NAMALWA (cell line): ENCODE results near the gene PTPRJ.

Source experiments
- DNase-seq: peaks from one replicate; pipeline ENCODE4 v3.0.0-alpha.2; 2015; ENCODE audit warnings: low spot score

The PTPRJ gene

DNA sequence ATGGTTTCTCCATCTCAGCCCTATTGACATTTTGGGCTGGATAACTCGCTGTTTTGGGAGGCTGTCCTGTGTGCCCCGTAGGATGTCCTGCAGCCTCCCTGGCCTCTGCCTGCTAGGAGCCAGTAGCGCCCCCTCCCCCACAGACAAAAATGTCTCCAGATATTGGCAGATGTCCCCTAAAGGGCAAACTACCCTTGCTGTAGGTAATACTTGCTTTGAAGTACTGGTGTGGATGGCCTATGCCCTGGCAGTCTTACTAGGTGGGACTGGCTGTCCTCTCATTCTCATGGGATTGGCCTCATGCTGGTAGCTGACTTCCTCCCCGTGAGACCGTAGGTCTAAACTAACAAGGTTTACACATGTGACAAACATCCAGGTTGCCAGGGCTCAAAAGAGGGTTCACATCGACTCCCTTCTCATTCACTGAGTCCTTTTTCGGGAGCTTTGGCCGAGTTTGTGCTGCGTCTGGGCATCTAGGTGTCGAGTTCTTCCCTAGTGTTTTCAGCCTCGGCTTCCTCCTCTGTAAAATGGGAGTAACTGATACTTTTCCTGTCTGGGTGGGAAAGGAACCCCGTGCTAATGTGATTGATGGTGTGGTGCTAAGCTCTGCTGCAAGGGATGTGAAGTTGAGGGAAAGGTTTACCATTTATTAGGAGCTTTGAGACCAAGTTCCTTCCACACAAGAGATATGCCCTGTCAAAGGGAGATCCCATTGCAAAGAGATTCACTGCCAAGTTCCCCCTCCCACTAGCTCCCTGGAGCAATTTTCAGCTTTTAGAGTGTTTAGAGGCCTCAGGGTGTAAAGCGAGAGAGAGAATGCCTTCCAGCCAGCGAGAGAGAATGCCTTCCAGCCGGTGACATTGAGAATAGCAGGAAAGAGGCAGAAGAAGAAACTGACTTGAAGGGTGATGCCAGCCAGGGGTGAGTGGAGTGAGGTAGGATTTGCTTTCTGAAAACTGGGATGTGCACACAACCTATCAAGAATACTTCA lies 17.0 kb downstream of the PTPRJ start:
- DNase-seq: no peak

DNA sequence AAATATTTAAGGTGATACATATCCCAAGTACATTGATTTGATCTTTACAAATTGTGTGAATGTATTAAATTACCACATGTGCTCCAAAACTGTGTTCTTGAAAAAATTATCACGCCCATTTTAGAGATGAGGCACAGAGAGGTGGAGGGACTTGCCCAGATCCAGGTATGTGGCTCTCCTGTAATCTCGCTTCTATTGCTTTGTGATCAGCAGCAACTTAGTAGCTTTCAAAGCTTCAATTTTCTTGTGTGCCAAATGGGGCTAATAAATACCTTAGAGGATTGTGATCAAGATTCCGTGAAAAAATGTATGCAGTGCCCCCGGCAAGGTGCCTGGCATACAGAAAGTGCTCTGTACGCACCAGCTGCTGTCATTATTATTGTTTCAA lies 18.0 kb downstream of the PTPRJ start:
- DNase-seq: no peak

DNA sequence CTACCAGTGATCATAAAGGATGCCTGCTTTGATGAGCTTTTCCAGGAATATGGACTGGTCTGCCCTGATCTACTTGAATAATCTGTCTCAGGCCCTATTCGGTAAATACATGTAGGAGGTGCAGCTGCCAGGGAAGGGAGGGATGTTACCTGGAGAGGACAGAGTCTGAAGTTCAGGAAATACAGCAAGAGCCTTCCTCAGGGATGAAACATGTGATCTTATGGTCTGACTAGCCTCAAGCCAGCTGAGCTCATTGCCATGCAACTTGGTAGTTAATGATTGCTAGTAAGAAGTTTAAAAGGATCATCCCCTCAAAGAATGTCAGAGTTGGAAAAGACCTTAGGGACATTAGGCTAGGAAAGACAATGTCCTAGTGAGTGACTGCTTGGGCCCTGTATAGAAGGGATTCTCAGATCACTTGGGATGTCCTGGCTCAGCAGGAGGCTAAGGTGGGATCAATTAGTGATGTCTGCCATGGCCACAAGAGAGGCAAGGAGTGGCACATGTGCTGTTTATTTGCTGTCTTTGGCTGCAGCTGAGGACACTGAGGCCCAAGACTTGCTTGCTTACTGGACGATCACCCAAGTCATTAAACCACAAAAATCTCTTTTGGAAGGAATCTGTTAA lies 18.5 kb downstream of the PTPRJ start:
- DNase-seq: no peak

GRCh38 chr11:48000432-48000831 lies 20.1 kb downstream of the PTPRJ start:
- no peak for DNase-seq

DNA sequence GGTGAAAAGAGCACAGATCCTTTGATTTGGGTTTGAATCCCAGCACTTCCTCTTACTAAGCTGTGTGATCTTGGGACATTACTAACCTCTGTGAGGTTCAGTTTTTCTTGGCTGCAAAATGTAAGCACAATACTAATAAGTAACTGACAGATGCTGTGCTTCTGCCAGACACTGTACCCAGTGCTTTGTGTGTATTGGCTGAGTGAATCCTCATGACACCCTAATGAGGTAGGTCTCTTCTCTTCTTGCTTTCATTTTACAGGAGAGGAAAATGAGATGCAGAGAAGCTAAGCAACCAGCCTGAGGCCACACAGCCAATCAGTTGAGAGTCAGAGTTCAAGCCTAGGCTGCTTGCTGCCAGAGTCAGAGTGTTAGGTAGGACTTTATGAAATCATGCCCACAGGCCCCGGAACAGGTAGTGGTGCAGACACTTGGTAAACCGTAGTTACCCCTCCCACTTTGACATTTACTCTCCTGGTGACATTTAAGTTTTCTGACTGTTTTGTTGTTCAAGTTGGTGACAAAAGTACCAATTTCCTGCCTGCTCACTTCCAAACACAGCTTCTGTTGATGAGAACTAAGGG lies 21.2 kb downstream of the PTPRJ start:
- peak; percentile 59 for DNase-seq

DNA sequence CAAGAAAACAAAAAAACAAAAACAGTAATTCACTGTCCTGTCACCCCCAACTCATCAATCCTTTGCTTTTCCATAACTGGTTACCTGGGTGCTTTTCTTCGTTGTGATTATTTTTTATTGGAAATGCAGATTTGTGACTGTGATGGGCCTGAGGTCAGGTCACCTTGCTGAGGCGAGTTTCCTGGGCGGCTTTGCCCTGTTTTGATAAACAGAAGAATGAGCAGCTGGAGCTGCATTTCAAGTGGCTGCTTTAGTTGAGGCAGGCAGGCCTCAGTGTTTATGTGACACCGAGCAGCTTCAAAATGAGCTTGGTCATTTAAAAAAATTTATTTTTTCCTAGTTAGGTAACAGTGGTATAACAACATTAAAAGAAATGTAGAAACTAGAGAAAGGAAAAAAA lies 22.2 kb downstream of the PTPRJ start:
- DNase-seq: no peak

DNA sequence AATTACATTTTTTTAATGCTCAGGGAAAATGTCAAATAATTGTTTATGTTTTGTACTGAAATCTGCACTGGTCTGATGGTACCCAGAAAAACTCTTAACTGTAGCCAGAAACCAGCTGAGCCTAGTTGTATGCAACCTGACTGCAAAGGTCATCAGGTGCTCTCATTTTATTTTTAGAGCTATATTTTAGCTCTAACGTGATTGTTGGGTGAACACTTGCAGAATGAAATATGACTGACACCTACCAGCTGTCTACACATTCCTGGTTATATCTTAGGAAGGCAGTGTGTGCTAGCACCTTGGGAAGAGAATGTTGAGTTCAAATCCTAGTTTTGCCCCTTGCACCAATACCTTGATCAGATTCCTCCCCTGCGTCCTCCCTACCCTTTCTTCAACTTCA lies 23.6 kb downstream of the PTPRJ start:
- no peak for DNase-seq

GRCh38 chr11:48004456-48004855 lies 24.1 kb downstream of the PTPRJ start:
- DNase-seq: no peak

DNA sequence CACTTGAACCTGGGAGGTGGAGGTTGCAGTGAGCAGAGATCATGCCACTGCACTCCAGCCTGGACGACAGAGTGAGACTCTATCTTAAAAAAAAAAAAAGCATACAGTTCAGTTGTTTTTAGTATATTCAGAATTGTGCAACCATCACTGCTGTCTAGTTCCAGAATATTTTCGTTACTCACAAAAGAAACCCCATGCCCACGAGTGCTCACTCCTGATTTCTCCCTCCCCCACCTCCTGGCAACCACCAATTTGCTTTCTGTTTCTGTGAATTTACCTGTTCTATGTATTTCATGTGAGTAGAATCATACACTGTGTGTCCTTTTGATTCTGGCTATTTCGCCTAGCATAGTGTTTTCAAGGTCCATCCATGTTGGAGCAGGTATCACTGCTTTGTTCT lies 24.8 kb downstream of the PTPRJ start:
- DNase-seq: no peak

- DNase-seq: no peak
Measured at GRCh38 chr11:48005831-48006270, 25.5 kb downstream of the PTPRJ start.

GRCh38 chr11:48006301-48006992 lies 26.1 kb downstream of the PTPRJ start:
- DNase-seq: no peak

- DNase-seq: no peak
Measured at GRCh38 chr11:48007677-48008076, 27.3 kb downstream of the PTPRJ start.

DNA sequence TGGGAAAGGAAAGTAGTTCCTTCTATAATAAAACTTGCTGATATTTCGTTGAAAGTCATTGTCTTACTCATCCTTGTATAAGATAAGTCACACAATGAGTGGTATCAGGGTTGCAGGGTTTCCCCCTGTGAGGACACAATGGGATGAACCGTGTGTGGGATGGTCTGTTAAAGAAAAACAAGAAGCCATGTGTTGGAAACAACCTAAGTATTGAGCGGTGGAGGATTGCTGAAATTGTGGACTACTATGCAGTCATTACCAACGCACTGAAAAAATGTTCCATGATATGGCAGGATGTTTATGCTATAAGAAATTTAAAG lies 28.6 kb downstream of the PTPRJ start:
- DNase-seq: no peak

DNA sequence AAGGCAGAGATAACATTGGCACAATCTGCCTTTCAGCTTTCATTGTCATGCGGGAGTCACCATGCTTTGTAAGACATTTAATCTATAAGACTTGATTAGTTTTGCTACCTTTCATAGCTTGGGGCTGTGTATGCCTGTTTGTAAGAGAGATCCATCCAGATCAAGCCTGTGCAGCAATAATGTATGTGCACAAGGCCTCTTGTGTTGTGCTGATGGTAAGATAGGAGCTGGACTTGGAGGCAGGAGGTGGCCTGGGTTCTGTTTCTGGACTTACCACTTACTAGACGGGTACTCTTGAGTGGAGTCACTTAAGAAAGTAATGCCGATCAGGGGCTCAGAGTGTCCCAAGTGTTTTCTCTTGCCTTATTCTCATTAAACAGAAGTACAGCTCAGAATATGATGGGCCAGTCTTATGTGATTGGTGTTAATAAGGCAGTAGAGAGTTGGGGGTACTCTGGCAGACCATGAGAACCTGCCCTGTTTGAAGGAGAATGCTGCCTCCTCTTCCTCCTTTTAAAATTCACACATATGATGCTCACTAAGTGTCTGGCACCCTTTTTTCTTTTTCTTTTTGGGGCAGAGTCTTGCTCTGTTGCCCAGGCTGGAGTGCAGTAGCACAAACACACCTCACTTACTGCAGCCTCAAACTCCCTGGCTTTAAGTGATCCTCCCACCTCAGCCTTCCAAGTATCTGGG lies 30.9 kb downstream of the PTPRJ start:
- no peak for DNase-seq

DNA sequence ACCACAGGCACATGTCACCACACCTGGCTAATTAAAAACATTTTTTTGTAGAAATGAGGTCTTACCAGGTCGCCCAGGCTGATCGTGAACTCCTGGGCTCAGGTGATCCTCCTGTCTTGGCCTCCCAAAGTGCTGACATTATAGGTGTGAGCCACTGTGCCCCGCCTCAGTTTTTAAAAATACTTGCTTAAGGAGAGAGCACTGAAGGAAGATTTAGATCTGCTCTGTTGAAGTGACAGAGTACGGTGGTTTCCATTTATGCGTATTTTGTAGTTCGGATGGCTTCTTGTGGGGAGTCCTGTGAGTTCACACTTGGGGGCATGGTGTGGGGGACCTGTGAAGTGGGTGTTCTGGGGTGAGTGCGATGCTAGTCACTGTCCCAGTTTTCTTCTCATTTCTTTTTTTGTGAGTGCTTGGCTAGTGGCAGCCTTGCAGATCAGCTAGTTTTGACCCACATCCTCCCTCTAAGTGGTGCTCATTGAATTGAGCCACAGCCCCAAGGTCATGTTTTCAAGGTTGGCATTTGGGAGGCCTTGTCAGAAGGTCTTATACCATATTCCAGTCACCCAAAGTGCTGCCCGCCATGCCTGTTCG lies 31.5 kb downstream of the PTPRJ start:
- no peak for DNase-seq

- peak; percentile 44 for DNase-seq
Measured at GRCh38 chr11:48013269-48013901, 33.0 kb downstream of the PTPRJ start.

GRCh38 chr11:48014917-48015316 lies 34.6 kb downstream of the PTPRJ start:
- no peak for DNase-seq

DNA sequence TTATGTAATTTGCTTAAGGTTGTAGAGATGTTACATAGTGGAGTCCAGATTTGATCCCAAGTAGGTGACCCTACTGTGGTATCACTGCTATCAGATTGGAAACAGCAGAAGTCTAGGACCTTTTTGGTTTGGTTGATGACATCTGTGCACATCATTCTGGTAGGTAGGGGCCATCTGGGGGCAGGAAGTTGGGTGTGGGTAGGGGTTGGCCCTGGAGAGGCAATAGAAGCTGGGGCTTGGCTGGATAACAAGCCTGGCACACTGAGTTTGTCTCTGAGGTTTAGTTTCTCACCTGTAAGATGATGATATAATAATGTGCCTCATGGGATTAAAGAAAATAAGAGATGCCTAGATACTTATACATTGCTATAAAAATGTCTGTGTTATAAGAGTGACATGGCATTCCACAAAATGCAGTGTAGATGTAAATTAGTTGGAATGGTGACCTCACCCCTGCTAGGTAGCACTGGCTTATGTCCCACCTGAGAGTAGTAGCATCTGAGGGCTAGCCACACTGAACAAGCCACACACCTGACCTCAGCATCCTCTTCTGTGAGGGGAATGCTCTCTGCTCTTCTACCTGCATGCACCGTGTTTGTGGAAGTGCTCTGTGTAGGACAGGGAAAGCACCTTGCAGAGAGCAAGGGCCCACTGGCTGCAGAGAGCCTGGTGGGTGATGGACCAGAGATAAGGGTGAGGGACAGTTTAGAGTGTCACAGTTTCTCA lies 36.9 kb downstream of the PTPRJ start:
- no peak for DNase-seq

DNA sequence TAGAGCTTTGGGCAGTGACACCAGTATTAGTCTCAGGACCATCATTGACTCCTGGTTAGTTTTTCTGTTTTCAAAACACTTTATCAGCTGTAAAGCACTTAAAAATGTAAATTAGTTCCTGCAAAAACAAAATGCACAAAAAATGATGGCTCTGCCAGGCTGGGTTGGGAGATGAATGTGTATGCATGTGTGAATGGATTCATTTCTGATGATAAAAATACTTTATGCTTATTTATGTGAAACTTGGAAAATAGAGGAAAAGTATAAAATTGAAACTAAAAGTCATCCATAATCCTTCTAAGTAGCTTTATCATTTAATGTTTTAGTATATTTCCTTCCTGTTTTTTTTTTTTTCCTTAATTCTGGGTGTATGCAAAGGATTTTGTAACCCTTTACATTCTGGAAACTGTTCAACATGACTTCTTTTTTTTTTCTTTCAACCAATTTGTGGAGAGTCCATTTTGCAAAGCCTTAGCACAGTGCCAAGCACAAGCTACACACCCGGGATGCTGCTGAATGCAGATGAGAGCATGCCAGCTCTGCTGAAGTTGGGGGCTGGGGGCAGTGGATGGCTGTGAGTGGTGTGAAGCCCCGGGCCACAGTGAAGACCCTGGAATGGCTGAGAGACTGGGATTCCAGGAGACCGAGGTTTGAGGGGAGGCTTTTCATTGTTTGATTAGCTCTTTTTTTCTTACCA lies 37.6 kb downstream of the PTPRJ start:
- no peak for DNase-seq
